RWPE2 (cell line): Measurements from ENCODE around the gene TRHDE.
"Not testable (repeated sequence)": the region's sequence is repeated elsewhere in the genome, so short reads cannot be mapped to it uniquely, and the experiment has no call there.

Experiments used
- ATAC-seq: fragments of 200-7000 bp; cut with Tn5 transposase; 3 replicates; pipeline ENCODE4 v1.9.1; 2021; ENCODE audit warnings: low read depth
- DNase-seq: peaks from one replicate; pipeline ENCODE4 v3.0.0-alpha.2; 2020; ENCODE audit warnings: low spot score
- H3K27ac ChIP-seq: fragments of 450-650 bp; 2 replicates; pipeline ENCODE4 v1.5.1; 2017; ENCODE audit warnings: mild to moderate bottlenecking; ENCODE audit not compliant: poor library complexity, severe bottlenecking
- H3K27me3 ChIP-seq: fragments of 250-450 bp; sonication (Bioruptor Pico); 2 replicates; pipeline ENCODE4 v1.5.1; 2021; ENCODE audit warnings: mild to moderate bottlenecking, moderate library complexity; ENCODE audit not compliant: insufficient read depth, poor library complexity, severe bottlenecking
- H3K36me3 ChIP-seq: fragments of 250-450 bp; sonication (Bioruptor Pico); 2 replicates; pipeline ENCODE4 v1.5.1; 2020; ENCODE audit warnings: low read depth, mild to moderate bottlenecking, moderate library complexity
- H3K4me1 ChIP-seq: fragments of 250-450 bp; sonication (Bioruptor Pico); 2 replicates; pipeline ENCODE4 v1.5.1; 2021; ENCODE audit warnings: mild to moderate bottlenecking, moderate library complexity; ENCODE audit not compliant: insufficient read depth, poor library complexity, severe bottlenecking
- H3K4me3 ChIP-seq: fragments of 250-450 bp; sonication (Bioruptor Pico); 2 replicates; pipeline ENCODE4 v1.5.1; 2021; ENCODE audit warnings: mild to moderate bottlenecking, moderate library complexity; ENCODE audit not compliant: severe bottlenecking
- H3K9me3 ChIP-seq: fragments of 250-450 bp; sonication (Bioruptor Pico); 2 replicates; pipeline ENCODE4 v1.5.1; 2021; ENCODE audit warnings: mild to moderate bottlenecking, moderate library complexity; ENCODE audit not compliant: severe bottlenecking
- TF ChIP-seq, protein P1 (sequence below): fragments of 450-650 bp; IDR thresholded peaks from one replicate; pipeline ENCODE4 v1.5.1; 2017; ENCODE audit warnings: mild to moderate bottlenecking, moderate library complexity; ENCODE audit not compliant: poor library complexity, severe bottlenecking

The TRHDE gene

DNA sequence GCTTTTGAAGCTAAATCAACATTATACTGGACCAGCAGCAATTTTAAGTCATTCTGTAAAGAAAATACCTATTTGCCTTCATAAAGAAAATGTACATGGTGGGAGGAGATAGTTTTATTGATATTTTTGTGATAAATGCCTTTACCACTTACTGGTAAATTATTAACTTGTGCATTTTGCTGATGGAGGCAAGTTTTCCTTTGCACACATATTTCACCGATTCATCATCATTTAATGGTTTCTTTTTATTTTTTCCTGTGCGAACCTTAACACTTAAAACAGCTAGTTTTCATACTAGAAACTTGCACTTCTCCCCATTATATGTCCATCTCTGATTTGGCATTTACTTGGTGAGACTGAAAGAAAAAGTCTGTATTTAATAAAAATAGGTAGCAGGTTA lies 239.3 kb downstream of the TRHDE start:
- TF ChIP-seq, protein P1, sequence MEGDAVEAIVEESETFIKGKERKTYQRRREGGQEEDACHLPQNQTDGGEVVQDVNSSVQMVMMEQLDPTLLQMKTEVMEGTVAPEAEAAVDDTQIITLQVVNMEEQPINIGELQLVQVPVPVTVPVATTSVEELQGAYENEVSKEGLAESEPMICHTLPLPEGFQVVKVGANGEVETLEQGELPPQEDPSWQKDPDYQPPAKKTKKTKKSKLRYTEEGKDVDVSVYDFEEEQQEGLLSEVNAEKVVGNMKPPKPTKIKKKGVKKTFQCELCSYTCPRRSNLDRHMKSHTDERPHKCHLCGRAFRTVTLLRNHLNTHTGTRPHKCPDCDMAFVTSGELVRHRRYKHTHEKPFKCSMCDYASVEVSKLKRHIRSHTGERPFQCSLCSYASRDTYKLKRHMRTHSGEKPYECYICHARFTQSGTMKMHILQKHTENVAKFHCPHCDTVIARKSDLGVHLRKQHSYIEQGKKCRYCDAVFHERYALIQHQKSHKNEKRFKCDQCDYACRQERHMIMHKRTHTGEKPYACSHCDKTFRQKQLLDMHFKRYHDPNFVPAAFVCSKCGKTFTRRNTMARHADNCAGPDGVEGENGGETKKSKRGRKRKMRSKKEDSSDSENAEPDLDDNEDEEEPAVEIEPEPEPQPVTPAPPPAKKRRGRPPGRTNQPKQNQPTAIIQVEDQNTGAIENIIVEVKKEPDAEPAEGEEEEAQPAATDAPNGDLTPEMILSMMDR = no peak
- no peaks in the 10 kb centered on the region for H3K9me3 ChIP-seq
- no peaks in the 10 kb centered on the region for H3K4me1 ChIP-seq
- no peaks in the 10 kb centered on the region for H3K27me3 ChIP-seq
- no peak overlapping the region for H3K27ac ChIP-seq
- DNase-seq (no peak), ATAC-seq (no peak)
- no peak overlapping the region for H3K4me3 ChIP-seq
- no peaks in the 10 kb centered on the region for H3K36me3 ChIP-seq

DNA sequence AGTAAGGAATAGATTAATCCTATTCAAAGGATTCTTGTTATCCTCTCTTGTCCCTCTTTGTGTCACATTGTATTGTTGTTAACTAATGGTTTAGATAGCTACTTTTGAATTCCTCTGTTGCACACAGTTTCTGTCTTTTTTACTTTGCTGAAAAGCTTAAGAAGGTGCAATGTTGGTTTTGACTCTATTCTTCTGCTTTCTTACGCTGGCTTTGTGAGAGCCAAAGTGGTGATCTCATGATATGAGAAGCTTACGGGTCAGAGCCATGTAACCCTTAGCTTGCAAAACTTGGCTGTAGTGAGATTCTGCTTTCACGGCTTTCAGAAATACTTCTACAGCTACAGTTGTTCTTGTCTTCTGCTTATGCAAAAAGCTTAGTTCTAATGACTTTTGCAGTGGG lies 239.7 kb downstream of the TRHDE start:
- TF ChIP-seq, protein P1 = no peak
- ATAC-seq = no peak
- H3K27me3 ChIP-seq = no peaks in the 10 kb centered on the region
- H3K4me1 ChIP-seq = no peaks in the 10 kb centered on the region
- H3K9me3 ChIP-seq = no peaks in the 10 kb centered on the region
- H3K4me3 ChIP-seq = no peak overlapping the region
- no peaks in the 10 kb centered on the region for H3K36me3 ChIP-seq
- no peak overlapping the region for H3K27ac ChIP-seq
- no peak for DNase-seq

DNA sequence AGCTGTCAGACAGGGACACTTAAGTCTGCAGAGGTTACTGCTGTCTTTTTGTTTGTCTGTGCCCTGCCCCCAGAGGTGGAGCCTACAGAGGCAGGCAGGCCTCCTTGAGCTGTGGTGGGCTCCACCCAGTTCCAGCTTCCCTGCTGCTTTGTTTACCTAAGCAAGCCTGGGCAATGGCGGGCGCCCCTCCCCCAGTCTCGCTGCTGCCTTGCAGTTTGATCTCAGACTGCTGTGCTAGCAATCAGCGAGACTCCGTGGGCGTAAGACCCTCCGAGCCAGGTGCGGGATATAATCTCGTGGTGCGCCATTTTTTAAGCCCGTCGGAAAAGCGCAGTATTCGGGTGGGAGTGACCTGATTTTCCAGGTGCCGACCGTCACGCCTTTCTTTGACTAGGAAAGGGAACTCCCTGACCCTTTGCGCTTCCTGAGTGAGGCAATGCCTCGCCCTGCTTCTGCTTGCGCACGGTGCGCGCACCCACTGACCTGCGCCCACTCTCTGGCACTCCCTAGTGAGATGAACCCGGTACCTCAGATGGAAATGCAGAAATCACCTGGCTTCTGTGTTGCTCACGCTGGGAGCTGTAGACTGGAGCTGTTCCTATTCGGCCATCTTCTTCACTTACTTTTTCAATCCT lies 248.0 kb downstream of the TRHDE start:
- not testable (repeated sequence) for DNase-seq, H3K9me3 ChIP-seq, H3K36me3 ChIP-seq, ATAC-seq, H3K27ac ChIP-seq, H3K27me3 ChIP-seq, H3K4me3 ChIP-seq, H3K4me1 ChIP-seq

DNA sequence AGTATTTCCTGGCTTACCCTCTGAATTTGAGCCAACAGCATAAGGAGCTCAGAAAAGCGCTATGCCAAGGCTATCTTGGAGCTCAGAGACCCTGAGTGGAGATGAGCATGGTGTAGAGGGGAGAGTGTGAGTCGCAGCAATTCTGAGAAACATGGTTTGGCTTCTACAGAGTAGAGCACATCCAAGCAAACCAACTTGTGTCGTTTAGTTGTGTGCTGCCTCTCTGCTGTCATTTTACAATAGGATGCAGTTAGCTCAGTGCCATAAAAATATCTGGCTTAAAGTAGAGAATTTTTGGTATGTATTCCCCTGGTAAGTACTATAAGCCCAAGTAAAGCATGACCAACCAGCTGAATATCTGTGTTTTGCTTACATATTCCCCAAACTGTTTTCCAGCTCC lies 249.2 kb downstream of the TRHDE start:
- H3K4me3 ChIP-seq = no peak overlapping the region
- ATAC-seq = no peak
- no peaks in the 10 kb centered on the region for H3K9me3 ChIP-seq
- H3K36me3 ChIP-seq = no peaks in the 10 kb centered on the region
- H3K27ac ChIP-seq = no peak overlapping the region
- TF ChIP-seq, protein P1 = no peak
- no peaks in the 10 kb centered on the region for H3K4me1 ChIP-seq
- no peak for DNase-seq
- peaks cover 3% of the 10 kb centered on the region for H3K27me3 ChIP-seq

DNA sequence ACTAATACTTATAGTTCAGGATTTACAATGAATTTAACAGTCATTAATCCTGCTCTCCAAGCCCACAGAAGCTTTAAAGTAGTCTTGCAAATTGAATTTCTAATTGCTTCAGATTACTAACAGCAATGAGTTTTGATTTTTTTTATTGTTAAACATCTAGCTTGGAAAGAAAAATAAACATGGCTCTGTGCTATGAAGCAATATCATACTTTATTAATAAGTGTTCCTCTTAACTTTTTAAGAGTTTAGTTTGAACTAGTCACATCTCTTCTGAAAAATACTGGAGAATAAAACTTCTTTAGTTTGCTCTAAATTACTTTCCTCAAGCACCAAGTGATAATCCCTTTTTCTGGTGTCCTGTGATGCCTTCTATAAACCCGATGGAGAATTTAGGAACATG lies 250.2 kb downstream of the TRHDE start:
- H3K36me3 ChIP-seq = no peaks in the 10 kb centered on the region
- H3K4me3 ChIP-seq = no peak overlapping the region
- no peak overlapping the region for H3K27ac ChIP-seq
- TF ChIP-seq, protein P1 = no peak
- peaks cover 3% of the 10 kb centered on the region for H3K27me3 ChIP-seq
- no peaks in the 10 kb centered on the region for H3K4me1 ChIP-seq
- no peak for DNase-seq
- no peak for ATAC-seq
- no peaks in the 10 kb centered on the region for H3K9me3 ChIP-seq
